Amniotic epithelial cell (primary cell): ENCODE data around the gene SYT5.
A peak's percentile ranks its signal among the peaks of the same experiment; 100 is the strongest.
"Not testable (repeated sequence)": the region's sequence is repeated elsewhere in the genome, so short reads cannot be mapped to it uniquely, and the experiment has no call there.

Source experiments
- DNase-seq: peaks from one replicate; pipeline ENCODE4 v3.0.0-alpha.2; 2010; ENCODE audit warnings: low read depth

Gene SYT5

DNA sequence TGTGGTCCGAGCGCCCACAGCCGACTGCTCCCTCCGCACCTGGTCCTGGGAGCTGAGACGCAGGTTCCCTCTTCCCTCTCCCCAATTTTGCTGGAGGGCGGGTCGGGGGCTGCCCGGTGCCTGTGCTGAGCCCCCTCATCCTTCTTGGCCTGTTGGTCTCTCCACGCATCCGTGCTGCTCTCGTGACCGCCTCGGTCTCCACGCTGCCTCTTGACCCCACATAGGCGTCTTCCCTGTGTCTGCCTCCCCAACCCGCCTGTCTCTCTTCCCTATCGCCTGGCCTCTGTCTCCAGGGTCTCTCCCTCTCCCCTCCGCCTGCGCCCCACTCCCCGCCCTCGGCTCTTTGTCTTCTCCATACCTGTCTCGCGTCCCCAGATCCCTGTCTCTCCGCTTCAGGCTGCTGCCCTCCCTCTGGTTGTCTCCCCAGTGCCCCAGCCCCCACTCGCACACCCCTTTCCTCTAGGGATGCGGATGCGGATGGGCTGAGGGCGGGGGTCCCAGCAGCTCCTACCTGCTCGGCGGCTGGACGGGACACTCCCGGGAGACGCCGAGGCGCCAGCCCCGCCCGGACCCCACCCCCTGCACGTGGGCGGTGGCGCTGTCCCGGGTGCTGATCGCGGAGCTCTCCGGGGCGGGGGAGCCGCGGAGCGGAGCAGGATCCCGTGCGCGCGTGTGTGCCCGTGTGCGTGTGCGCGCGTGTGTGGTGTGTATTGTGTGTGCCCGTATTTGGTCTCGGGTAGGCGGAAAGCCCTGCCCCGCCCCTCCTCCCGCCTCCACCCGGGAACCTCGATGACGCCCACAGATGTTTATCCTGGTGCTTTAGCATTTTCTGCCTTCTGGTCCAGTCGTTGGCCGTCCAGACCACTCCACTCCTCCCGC is at the start of gene SYT5:
TSS of gene SYT5 (minus strand) at position 684 of the 879 bp plus-strand sequence. CDS start 1,248 bp downstream, outside the sequence.
- no peak for DNase-seq

DNA sequence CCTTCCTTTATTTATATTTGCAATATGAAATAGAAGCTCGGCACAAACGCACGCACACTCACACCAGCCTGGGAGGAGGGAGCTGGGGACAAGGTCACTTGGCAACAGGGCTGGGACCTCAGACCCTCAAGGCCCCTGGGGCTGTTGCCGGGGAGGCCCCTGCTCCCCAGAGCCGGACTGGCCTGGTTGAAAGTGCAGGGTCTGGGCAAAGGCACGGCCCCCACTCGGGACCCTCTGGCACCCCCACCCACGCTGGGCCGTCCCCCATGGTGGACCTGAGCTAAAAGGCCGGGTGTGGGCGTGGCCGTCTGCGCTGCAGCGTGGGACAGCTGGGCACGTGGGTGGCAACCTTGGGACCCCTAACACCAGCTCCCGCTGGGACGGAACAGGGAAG is 49.7 kb upstream of the SYT5 start:
- DNase-seq = no peak

DNA sequence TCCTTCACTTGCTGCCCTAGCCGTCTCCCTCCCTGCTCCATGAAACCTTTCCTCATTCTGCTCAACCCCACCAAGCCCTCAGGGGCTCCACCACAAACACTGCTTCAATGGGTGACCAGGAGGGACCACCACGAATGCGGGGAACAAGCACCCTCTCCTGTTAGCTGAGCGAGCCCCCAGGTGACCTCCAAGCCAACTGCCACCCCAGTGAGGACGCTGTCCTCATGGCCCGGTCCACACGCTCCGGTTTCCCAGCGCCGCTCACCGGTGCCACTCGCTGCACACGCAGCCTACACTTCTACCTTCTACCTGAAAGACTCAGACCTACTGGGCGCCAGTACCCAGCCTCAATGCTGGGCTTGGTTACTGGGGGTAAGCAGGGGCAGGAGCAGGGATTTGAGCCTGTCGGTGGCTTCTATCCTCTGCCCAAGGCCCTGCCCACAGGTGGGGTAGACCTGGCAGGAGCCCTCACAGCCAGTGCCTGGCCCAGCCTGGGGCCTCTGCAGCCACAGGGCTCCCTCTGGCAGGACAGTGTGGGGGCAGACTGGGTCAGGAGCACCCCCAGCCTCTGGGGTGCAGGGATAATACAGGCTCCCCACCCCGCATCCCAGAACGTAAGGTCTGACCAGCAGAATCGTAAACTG is 49.2 kb upstream of the SYT5 start:
- no peak for DNase-seq

DNA sequence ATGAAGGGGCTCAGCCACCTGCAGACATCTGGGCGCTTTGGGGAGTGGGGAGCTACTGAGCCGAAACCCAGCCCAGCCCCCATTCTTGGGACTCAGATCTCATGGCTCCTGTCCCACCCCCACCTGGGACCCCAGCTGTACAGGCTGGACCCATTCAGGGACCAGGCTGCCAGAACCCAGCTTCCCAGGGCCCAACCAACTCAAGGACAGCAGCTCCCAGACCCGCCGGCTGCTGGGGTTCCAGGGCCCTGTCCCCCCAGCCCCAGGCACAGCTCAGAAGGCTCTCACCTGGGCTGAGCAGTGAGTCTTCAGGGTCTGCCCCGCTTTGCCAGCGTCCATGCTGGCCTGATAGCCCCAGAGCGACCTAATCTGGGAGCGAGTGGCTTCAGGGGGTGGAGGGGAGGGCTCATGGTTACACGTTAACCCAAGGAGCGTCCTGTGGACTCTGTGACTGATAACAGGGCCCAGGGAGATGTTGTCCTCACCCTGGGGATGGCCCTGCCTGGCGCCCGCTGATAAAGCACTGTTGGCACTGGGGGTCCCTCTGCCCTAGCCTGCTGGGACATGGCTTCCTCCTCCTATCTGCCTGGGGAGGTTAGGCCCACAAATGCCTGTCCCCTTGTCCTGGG is 48.4 kb upstream of the SYT5 start, which contains the start of gene TMEM86B:
TSS of gene TMEM86B (minus strand) at position 361 of the 629 bp plus-strand sequence. CDS start at position 339, 22 bp downstream.
- DNase-seq = no peak

DNA sequence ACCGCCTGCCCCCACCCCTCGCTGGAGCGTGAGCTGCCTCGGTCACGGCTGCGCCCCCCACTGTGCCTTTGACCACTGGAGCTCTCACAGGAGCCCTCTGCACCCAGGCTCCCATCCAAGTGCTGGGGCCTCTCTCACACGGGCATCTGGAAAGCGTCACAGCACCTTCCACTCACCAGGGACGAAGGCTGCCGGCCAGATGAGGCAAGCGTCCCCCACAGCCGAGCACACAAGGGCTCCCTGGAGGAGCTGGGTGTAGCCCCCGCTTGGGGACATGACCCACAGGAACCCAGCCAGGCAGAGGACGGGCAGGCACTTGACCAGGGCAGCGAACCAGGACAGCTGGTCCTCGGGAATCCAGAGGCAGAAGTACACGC is 47.9 kb upstream of the SYT5 start:
- DNase-seq = peak; percentile 59

DNA sequence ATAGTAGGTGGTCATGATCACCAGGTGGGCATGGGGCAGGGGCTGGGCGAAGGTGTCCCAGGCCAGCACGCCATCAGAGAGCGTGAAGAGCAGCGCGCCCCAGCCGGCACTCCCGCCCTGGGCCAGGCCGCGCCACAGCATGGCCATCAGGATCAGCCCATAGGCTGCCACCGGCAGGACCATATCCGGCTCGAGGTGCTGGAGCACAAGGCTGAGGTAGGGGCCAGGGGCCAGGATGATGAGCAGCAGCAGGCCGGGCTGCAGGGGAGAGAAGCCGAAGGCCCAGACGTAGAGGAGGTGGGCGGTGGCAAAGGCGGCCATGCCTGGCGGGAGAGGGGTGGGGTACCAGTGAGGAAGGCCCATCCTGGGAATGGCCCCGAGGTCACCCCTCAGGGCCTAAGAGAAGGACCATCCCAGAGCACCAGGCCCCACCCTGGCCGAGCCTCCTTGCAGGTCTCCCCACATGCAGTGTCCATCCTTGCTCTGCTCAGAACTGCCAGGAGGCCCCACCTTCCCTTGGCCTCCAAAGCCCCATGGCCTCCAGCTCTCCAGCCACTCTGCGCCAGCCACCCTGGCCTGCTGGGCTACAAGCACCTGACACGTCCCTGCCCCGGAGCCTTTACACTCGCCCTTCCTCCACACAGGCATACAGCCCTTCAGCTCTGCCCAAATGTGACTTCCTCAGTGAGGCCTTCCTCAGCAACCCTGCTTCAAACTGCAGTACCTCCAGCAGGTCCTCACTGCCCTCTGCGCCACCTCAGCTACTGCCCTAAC is 47.3 kb upstream of the SYT5 start:
- no peak for DNase-seq

DNA sequence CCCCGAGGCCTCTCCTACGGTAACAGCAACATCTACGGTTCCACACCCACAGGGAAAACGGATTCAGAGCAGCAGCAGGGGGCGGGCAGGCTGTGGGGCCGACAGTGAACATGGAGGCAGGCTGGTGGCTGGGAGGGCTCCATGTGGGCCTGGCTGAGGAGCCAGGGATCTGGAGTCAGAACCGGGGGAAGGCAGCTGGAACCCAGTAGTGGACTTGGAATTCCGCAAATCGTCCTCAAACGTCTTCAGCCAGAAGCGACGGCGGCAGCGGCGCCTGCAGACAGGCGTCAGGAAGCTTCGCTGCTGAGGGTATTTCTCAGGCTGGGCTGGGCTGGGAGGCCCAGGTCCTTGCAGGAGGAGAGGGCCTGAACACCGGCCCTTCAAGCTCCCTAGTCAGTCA is 46.7 kb upstream of the SYT5 start:
- no peak for DNase-seq

DNA sequence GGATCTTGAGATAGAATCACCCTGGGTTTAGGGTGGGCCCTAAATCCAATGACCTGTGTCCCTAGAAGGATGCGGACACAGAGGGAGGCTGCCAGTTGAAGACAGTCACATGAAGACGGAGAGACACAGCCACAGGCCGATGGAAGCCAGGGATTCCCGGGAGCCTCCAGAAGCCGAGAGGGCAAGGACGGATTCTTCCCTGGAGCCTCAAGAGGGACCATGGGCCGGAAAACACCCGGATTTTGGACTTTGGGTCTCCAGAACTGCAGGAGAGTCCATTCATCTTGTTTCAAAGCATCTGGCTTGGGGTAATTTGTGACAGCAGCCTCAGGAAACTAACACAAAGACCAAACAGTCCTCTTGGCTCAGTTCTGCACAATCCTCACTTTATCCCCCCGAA is 46.2 kb upstream of the SYT5 start:
- DNase-seq = no peak

DNA sequence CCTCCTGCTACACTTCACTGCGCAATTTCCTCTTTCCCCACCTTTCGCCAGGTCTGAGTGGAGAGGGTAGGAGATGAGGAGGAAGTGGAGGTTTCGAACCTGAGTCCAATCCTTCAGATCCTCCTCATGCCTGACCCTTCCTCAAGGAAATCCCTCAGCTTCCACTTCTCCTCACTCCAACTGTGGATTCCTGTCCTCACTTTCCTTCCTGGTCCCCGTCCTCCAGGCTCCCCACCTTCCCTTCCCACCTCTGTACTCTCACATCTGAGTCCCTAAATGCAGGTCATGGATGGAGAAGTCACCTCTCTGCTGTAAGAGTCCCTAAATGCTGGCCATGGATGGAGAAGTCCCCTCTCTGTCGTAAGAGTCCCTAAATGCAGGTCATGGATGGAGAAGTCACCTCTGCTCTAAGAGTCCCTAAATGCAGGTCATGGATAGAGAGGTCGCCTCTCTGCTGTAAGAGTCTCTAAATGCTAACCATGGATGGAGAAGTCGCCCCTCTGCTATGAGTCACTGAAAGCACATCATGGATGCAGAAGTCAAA is 45.4 kb upstream of the SYT5 start:
- DNase-seq = no peak

DNA sequence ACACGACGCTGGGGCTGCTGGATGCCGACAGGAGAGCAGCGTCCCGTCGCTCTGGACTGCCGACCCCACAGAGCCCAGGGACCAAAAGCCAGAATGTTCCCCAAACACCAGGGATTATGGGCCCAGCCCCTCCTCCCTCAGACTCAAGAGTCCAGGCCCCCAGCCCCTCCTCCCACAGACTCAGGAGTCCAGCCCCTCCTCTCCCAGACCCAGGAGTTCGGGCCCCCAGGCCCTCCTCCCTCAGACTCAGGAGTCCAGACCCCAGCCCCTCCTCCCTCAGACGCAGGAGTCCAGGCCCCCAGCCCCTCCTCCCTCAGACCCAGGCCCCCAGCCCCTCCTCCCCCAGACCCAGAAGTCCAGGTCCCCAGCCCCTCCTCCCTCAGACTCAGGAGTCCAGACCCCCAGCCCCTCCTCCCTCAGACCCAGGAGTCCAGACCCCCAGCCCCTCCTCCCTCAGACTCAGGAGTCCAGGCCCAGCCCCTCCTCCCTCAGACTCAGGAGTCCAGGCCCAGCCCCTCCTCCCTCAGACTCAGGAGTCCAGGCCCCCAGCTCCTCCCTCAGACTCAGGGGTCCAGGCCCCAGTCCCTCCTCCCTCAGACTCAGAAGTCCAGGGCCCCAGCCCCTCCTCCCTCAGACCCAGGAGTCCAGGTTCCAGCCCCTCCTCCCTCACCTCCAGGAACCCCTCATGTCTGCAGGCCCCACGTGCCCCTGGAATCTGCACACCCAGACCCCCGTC is 44.8 kb upstream of the SYT5 start:
- not testable (repeated sequence) for DNase-seq

DNA sequence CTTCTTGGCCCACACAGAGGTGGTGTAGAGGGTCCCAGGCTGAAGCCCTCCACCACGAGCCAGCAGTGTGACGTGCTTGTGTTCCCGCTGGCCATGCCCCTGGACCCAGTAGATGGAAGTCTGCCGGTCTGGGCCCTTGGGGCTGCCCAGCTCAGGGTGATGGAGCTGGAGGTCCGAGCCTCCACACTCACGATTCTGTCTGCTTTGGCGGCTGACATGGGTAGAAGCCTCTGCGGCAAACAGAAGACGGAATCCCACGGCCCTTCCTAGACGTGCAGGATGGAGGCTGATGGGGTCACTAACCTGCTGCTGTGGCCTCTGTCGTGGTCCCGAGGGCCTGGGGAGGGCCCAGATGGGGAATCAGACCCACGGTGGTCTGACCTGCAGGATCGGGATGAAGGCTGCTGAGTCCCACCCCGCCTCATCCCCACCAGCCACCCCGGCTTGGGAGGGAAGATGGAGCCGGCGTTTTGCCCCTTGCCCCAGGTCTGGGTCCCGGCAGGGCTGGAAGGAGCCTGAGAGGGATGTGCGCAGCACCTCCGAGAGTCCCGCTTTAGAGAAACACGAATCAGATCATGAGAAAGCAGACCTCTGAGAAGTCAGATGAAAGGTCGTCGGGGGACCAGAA is 44.1 kb upstream of the SYT5 start:
- DNase-seq = no peak

DNA sequence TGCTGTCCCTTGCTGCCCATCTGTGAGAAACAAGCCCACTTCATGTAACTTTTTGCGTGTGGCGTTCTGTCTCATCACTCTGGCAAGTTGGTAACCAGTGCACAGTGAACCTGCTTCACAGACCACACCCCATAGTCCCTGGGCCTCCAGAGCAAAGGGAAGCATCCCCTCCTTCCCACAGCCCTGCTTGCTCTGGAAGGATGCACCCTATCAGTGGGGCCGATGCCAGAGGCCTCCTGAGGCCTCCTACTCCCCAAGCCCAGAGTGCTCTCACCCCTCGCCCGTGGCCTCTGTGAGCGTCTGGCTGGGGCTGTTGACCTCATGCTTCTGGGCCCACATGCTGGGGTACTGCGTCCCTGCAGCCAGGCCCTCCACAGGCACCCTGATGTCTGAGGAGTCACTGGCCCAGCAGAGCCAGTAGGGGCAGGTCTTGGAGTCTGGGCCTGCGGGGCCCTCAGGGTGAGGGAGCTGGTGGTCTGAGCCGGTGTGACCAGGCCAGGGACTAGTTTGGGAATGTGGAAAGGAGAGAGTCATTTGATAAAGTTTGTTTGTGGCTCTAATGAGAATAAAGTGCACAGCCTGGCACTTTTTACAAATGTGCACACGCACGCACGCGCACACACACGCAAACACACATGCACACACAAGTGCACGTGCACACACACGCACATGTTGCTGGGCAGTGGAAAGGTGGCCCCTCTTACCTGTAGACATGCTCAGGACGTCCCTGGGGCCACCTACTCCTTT is 43.4 kb upstream of the SYT5 start:
- no peak for DNase-seq

DNA sequence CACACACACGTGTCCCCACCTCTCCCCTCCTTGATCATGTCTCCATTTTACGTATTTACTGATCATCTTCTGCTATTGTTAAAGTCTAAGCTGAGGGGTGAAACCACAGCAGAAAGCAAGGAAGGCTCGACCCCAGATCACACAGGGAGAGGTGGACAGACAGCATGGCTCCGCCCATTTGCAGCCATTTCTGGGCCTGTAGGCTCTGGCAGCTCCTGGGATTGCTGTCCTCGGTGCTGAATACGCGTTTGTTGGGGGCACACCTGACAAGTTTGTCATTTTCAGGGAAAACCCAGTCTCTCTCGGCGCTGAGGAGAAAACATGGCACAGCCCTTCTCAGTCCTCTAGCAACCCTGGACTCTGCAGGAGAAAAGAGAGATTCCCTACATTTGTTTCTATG is 40.4 kb upstream of the SYT5 start:
- no peak for DNase-seq

DNA sequence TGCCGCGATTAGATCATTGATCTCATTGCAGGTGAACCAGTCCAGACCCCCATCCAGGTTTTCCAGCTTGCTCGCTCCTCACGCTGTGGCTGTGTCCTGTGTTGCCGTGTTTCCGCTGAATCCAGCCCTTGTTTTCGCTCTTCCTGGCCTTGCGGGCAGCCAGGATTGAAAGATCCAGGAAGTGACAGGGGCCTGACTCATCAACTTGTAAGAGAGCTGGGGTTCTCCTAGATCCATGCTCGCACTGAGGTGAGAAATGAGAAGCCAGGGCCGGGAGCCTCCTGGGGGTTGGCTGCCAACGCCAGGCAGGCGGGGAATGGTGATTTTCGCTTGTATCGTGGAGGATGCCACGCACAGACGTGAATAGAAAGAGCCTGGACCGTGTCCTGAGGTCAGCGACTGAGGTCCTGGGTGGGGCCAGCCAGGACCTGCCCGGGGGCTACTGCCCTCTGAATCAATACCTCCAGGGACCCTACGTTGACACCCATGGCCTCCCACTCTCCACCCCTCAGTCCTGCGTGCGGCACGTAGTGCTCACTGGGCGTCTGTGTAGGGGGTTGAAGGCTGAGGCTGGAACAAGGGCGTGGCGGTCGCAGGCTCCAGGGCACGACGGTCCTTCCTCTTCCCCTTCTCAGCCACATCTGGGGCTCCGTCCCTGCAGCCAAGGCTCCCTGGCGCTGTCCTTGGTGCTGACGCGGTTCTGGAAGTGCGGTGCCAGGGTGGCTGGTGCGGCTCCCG is 36.5 kb upstream of the SYT5 start:
- DNase-seq = peak; percentile 99

DNA sequence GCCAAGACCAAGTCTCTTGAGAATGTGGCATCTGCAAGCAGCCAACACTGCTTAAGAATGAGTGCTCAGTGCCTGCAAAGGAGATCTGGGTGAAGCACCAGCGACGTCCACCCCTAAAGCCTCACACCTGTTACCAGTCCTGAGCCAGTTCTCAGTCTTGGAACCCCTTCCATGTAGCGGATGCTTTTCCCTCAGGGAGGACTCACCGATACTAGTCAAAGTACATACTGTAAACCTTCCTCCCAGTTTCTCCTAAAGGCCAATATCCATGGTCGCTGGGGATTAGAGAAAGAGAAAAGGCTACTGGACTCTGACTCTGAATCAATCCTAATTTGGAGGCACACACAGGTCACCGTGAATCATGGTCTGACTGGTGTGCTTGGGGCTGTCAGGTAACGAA is 33.5 kb upstream of the SYT5 start:
- no peak for DNase-seq

DNA sequence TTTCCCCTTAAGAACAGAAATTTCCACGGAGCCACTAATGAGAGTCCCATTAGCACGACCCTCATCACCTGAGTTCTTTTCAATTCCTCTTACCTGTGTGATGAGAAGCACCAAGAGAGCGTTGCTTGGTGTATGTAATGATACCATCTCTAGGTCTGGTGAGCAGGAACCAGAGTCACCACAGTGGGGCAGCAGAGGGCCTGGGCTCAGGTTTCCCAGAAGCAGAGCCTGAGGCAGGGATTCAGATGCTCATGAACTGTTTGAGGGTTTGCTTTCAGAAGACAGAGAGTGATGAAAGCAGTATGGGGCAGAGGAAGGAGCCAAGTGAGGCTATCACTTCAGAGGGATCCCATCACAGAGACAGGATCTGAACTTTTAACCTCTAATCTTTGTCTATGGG is 32.4 kb upstream of the SYT5 start:
- DNase-seq = no peak

DNA sequence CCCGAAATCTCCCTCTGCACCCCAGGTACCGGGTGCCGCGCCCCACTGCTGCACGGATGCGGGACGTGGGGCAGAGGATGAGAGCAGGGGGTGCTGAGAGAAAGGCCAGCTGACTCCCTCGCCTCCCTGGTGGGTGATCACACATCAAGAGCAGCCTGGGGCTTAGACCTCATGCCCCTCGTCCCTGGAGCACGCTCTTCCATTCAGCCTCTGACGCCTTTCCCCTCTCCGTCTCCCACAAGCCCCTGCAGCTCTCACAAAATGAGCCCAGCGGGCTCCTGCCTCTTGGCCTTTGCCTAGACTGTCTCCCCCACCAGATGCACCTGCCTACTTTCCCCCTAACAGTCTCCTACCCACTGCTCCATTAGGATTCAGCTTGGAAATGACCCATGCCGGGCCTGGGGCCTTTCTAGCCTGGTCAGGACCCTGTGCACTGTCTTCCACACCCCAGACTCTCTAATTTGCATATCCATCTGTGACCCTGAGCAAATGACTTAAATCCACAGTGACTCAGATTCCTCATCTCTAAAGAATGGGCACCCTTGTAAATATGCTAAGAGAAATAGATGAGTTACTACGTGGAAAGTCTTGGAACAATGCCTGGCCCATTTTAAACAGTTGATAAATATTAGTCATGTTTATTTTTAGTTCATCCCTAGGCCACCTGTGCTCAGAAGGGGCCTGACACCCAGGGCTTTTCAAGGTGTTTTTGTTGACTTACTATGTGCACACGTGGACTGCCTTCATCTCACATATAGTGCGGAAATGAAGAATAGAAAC is 29.8 kb upstream of the SYT5 start:
- peak; percentile 93 for DNase-seq

DNA sequence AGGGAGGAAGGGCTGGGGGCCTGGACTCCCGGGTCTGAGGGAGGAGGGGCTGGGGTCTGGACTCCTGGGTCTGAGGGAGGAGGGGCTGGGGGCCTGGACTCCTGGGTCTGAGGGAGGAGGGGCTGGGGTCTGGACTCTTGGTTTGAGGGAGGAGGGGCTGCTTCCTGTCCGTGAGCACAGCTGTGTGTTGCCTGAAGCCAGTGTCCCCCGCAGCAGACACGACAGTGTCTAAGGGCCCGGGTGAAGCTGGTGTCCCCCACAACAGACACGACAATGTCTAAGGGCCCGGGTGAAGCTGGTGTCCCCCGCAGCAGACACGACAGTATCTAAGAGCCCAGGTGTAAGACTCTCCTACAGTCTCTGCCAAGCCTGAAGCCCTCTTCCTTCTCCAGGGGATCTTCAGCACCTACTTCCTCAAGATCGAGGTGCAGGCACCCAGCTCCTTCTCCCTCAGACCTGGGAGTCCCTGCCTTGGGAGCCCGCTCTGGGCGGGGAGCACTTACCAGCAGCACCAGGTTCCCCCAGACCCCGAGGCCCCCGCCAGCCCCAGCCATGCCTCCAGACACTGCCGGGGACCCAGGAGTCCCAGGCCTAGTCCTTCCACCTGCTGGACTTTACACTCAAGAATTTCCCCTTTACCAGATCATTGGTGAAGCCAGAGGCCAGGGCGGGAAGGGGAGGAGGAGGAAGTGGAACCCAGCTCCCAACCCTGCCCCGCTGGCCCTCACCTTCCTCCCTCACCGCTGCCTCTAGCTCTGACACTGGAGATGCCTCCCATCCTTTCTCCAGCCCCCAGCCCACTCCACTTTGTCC is 29.0 kb upstream of the SYT5 start, which contains the start of gene PTPRH:
TSS of gene PTPRH (minus strand) at position 622 of the 813 bp plus-strand sequence. CDS start at position 554, 68 bp downstream.
- DNase-seq = no peak
